Measurements from ENCODE around the gene PDIA6. TPM values are rescaled to one million over a fixed set of nuclear protein-coding genes. Genes with fewer than 3 reads are reported as not detected.

PDIA6 gene
- total RNA-seq, 1 experiment from 2014 or later, result 92.4 TPM

DNA sequence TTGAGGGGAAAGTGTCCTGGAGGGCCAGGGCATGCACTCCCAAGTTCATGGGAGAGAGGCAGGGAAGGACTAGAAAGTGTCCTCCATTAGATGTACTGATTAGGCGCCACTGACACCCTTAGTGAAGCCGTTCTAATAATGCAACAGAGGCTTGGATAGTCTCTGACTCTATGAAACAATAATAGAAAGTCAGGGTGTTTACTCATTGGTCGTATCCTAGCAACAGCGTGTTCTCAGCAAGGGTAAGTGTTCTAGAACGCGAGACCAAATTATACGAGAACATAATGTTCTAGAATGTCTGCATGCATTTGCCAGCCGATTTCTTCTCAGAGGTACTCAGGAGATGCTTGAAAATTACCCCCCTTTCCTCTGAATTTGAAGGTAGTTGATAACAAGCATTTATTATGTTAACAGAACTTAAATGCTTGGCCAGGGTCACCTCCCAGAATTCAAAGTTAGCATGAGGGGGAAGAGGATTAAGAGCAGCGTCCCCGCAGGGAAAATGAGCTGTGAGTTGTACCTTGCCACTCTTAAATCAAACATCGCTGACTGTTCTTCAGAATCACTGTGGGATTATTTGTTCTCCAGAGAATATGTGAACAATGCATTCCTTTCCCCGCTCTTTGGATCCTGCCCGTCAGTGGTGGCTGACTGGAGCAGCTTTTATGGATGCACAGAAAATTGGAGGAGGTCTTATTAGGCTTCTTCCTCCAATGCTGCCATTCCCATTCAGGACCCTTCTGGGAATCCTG, 33.7 kb upstream of the PDIA6 start:
- Histone ChIP-seq H3K36me3 (ENCODE audit: insufficient read depth, low read length) (no peaks in the 10 kb centered on the region), H3K9me2 (replicated peaks; ENCODE audit: insufficient read depth, low read length) (no peaks in the 10 kb centered on the region), H3K4me1 (ENCODE audit: low read length) (no peaks in the 10 kb centered on the region), H3K9ac (ENCODE audit: low read length) (no peak overlapping the region), H3K4me2 (ENCODE audit: low read depth, low read length, poor library complexity, severe bottlenecking) (no peak overlapping the region), H3K4me3 (ENCODE audit: low read length) (no peak overlapping the region), H3K79me2 (ENCODE audit: low read length) (no peaks in the 10 kb centered on the region), H3K9me3 (ENCODE audit: low read length) (no peaks in the 10 kb centered on the region; the same call in 1 of the 2 replicates), H2AFZ (ENCODE audit: low read length) (no peak overlapping the region), H4K20me1 (ENCODE audit: insufficient read depth, low read depth, low read length) (no peaks in the 10 kb centered on the region), H3K27me3 (ENCODE audit: low read length) (no peaks in the 10 kb centered on the region), H3K27ac (ENCODE audit: low read length) (no peak overlapping the region)
- no peak for DNase-seq

- no peak overlapping the region for H3K9ac ChIP-seq (ENCODE audit: low read length)
- no peak overlapping the region for H3K27ac ChIP-seq (ENCODE audit: low read length)
- H4K20me1 ChIP-seq (ENCODE audit: insufficient read depth, low read depth, low read length), result no peaks in the 10 kb centered on the region
- no peaks in the 10 kb centered on the region for H3K4me1 ChIP-seq (ENCODE audit: low read length)
- no peaks in the 10 kb centered on the region for H3K9me2 ChIP-seq (replicated peaks; ENCODE audit: insufficient read depth, low read length)
- no peaks in the 10 kb centered on the region; the same call in 1 of the 2 replicates for H3K9me3 ChIP-seq (ENCODE audit: low read length)
- H3K4me3 ChIP-seq (ENCODE audit: low read length), result no peak overlapping the region
- no peaks in the 10 kb centered on the region for H3K79me2 ChIP-seq (ENCODE audit: low read length)
- no peak overlapping the region for H3K4me2 ChIP-seq (ENCODE audit: low read depth, low read length, poor library complexity, severe bottlenecking)
- no peaks in the 10 kb centered on the region for H3K27me3 ChIP-seq (ENCODE audit: low read length)
- H2AFZ ChIP-seq (ENCODE audit: low read length), result no peak overlapping the region
- H3K36me3 ChIP-seq (ENCODE audit: insufficient read depth, low read length), result no peaks in the 10 kb centered on the region
- DNase-seq, result no peak
Measured at GRCh38 chr2:10845640-10846039, 33.1 kb upstream of the PDIA6 start.

DNA sequence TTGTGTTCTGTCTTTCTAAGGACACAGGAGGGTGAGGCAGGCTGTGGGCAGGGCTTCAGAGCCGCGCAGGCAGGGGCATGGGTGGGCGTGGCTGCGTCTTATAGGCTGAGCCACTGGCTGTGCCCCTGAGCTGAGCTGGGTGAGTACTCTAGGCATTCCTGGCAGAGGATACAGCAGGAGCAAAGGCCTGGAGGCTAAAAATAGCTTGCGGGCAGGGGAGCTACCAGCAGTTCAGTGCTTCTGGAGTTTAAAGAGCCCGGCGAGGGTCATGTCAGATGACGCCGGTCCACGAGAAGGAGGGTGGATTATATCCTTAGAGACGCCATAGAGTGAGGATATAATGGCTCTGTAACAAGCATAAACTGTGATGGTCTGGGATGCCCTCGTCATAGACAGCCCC, 31.5 kb upstream of the PDIA6 start:
- H3K9me2 ChIP-seq (replicated peaks; ENCODE audit: insufficient read depth, low read length), result no peaks in the 10 kb centered on the region

GRCh38 chr2:10842506-10842905, 29.9 kb upstream of the PDIA6 start:
- Histone ChIP-seq H4K20me1 (ENCODE audit: insufficient read depth, low read depth, low read length) (no peaks in the 10 kb centered on the region), H3K27me3 (ENCODE audit: low read length) (no peaks in the 10 kb centered on the region), H3K79me2 (ENCODE audit: low read length) (no peaks in the 10 kb centered on the region), H3K9ac (ENCODE audit: low read length) (no peak overlapping the region), H3K9me2 (replicated peaks; ENCODE audit: insufficient read depth, low read length) (no peaks in the 10 kb centered on the region), H2AFZ (ENCODE audit: low read length) (no peak overlapping the region), H3K4me2 (ENCODE audit: low read depth, low read length, poor library complexity, severe bottlenecking) (no peak overlapping the region), H3K9me3 (ENCODE audit: low read length) (no peaks in the 10 kb centered on the region; the same call in 1 of the 2 replicates), H3K4me3 (ENCODE audit: low read length) (no peak overlapping the region), H3K4me1 (ENCODE audit: low read length) (no peaks in the 10 kb centered on the region), H3K27ac (ENCODE audit: low read length) (no peak overlapping the region), H3K36me3 (ENCODE audit: insufficient read depth, low read length) (no peaks in the 10 kb centered on the region)
- DNase-seq, result no peak

More for the DNA sequence above, 31.5 kb upstream of the PDIA6 start:
- Histone ChIP-seq H3K27ac (ENCODE audit: low read length) (no peak overlapping the region), H3K9me3 (ENCODE audit: low read length) (no peaks in the 10 kb centered on the region; the same call in 1 of the 2 replicates), H2AFZ (ENCODE audit: low read length) (no peak overlapping the region), H3K36me3 (ENCODE audit: insufficient read depth, low read length) (no peaks in the 10 kb centered on the region), H3K4me3 (ENCODE audit: low read length) (no peak overlapping the region), H3K79me2 (ENCODE audit: low read length) (no peaks in the 10 kb centered on the region), H3K4me1 (ENCODE audit: low read length) (no peaks in the 10 kb centered on the region), H3K9ac (ENCODE audit: low read length) (no peak overlapping the region), H3K27me3 (ENCODE audit: low read length) (no peaks in the 10 kb centered on the region), H4K20me1 (ENCODE audit: insufficient read depth, low read depth, low read length) (no peaks in the 10 kb centered on the region), H3K4me2 (ENCODE audit: low read depth, low read length, poor library complexity, severe bottlenecking) (no peak overlapping the region)
- DNase-seq, result no peak

DNA sequence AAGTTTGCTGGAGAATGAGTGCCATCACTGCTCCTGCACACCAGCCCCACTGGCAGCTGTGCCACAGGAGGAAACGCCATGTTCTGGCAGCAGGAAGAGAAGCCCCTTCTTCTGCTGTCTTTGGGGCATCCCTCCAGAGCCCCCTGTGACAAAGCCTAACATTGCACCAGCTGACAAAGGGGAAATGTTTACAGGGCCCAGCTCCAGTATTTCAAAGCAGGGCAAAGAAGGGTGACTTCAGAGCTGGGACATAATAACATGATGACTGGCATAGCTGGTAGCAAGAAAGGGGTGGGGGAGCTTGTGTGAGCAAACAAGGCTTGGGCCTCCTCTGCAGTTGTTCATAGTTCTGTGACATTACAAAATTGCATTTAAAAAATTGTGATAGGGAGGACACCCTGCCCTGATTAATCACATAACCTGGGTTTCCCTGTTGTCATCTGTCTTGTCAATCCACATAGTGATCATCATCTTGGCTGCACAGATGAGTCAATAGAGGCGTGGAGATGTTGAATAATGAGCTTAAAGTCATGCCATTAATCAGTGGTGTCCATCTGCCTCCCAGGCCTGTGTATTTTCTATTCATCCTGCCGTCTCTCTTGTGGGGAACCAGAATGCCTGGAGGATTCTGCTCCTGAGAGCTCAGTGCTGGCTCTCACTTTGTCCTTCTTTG, 29.1 kb upstream of the PDIA6 start:
- no peaks in the 10 kb centered on the region for H3K36me3 ChIP-seq (ENCODE audit: insufficient read depth, low read length)
- no peak overlapping the region for H2AFZ ChIP-seq (ENCODE audit: low read length)
- no peak overlapping the region for H3K27ac ChIP-seq (ENCODE audit: low read length)
- H3K4me1 ChIP-seq (ENCODE audit: low read length), result no peaks in the 10 kb centered on the region
- H3K9ac ChIP-seq (ENCODE audit: low read length), result no peak overlapping the region
- H3K79me2 ChIP-seq (ENCODE audit: low read length), result no peaks in the 10 kb centered on the region
- DNase-seq, result no peak
- no peaks in the 10 kb centered on the region for H3K27me3 ChIP-seq (ENCODE audit: low read length)
- no peak overlapping the region for H3K4me2 ChIP-seq (ENCODE audit: low read depth, low read length, poor library complexity, severe bottlenecking)
- no peak overlapping the region for H3K4me3 ChIP-seq (ENCODE audit: low read length)
- H3K9me3 ChIP-seq (ENCODE audit: low read length), result no peaks in the 10 kb centered on the region; the same call in 1 of the 2 replicates
- no peaks in the 10 kb centered on the region for H4K20me1 ChIP-seq (ENCODE audit: insufficient read depth, low read depth, low read length)
- H3K9me2 ChIP-seq (replicated peaks; ENCODE audit: insufficient read depth, low read length), result no peaks in the 10 kb centered on the region

GRCh38 chr2:10839813-10840212, 27.2 kb upstream of the PDIA6 start:
- Histone ChIP-seq H3K36me3 (ENCODE audit: insufficient read depth, low read length) (no peaks in the 10 kb centered on the region), H3K27ac (ENCODE audit: low read length) (no peak overlapping the region), H3K4me3 (ENCODE audit: low read length) (no peak overlapping the region), H2AFZ (ENCODE audit: low read length) (no peak overlapping the region), H3K9me3 (ENCODE audit: low read length) (no peaks in the 10 kb centered on the region; the same call in 1 of the 2 replicates), H3K9me2 (replicated peaks; ENCODE audit: insufficient read depth, low read length) (no peaks in the 10 kb centered on the region), H3K9ac (ENCODE audit: low read length) (no peak overlapping the region), H4K20me1 (ENCODE audit: insufficient read depth, low read depth, low read length) (no peaks in the 10 kb centered on the region), H3K27me3 (ENCODE audit: low read length) (no peaks in the 10 kb centered on the region), H3K79me2 (ENCODE audit: low read length) (no peaks in the 10 kb centered on the region), H3K4me1 (ENCODE audit: low read length) (0 out of 2 replicates have a peak, but pooled peaks cover 3% of the 10 kb centered on the region), H3K4me2 (ENCODE audit: low read depth, low read length, poor library complexity, severe bottlenecking) (no peak overlapping the region)
- DNase-seq, result no peak

GRCh38 chr2:10838734-10839133, 26.1 kb upstream of the PDIA6 start:
- 0 out of 2 replicates have a peak, but pooled peaks cover 3% of the 10 kb centered on the region for H3K4me1 ChIP-seq (ENCODE audit: low read length)
- no peak overlapping the region for H3K4me2 ChIP-seq (ENCODE audit: low read depth, low read length, poor library complexity, severe bottlenecking)
- H3K9me3 ChIP-seq (ENCODE audit: low read length), result no peaks in the 10 kb centered on the region; the same call in 1 of the 2 replicates
- H3K9me2 ChIP-seq (replicated peaks; ENCODE audit: insufficient read depth, low read length), result no peaks in the 10 kb centered on the region
- H3K4me3 ChIP-seq (ENCODE audit: low read length), result no peak overlapping the region
- no peak overlapping the region for H3K27ac ChIP-seq (ENCODE audit: low read length)
- no peak for DNase-seq
- H3K79me2 ChIP-seq (ENCODE audit: low read length), result no peaks in the 10 kb centered on the region
- no peak overlapping the region for H3K9ac ChIP-seq (ENCODE audit: low read length)
- no peaks in the 10 kb centered on the region for H3K27me3 ChIP-seq (ENCODE audit: low read length)
- H2AFZ ChIP-seq (ENCODE audit: low read length), result no peak overlapping the region
- no peaks in the 10 kb centered on the region for H3K36me3 ChIP-seq (ENCODE audit: insufficient read depth, low read length)
- no peaks in the 10 kb centered on the region for H4K20me1 ChIP-seq (ENCODE audit: insufficient read depth, low read depth, low read length)

Data from Karpas-422 (cell line).